ENCODE data around the gene SNX15.
A peak's percentile ranks its signal among the peaks of the same experiment; 100 is the strongest.
"Not testable (repeated sequence)": the region's sequence is repeated elsewhere in the genome, so short reads cannot be mapped to it uniquely, and the experiment has no call there.

The SNX15 gene

GRCh38 chr11:65017937-65018336 lies 9.3 kb upstream of the SNX15 start:
- no peak for DNase-seq

GRCh38 chr11:65019824-65020223 lies 7.4 kb upstream of the SNX15 start:
- no peak for DNase-seq

GRCh38 chr11:65021003-65021402 lies 6.2 kb upstream of the SNX15 start:
- no peak for DNase-seq

- no peak for DNase-seq
Measured at GRCh38 chr11:65021509-65021908, 5.7 kb upstream of the SNX15 start.

GRCh38 chr11:65023502-65023901 lies 3.7 kb upstream of the SNX15 start:
- DNase-seq = not testable (repeated sequence)

- DNase-seq = no peak
Measured at GRCh38 chr11:65026810-65027209, 429 bp upstream of the SNX15 start.

GRCh38 chr11:65032216-65032615 lies 5.0 kb downstream of the SNX15 start:
- DNase-seq = no peak

GRCh38 chr11:65034423-65034822 lies 7.2 kb downstream of the SNX15 start:
- no peak for DNase-seq

GRCh38 chr11:65035579-65035978 lies 8.3 kb downstream of the SNX15 start:
- DNase-seq = no peak

- DNase-seq = no peak
Measured at GRCh38 chr11:65036931-65037330, 9.7 kb downstream of the SNX15 start.

- DNase-seq = no peak
Measured at GRCh38 chr11:65040520-65040846, 13.2 kb downstream of the SNX15 start.

- DNase-seq = peak; percentile 94
Measured at GRCh38 chr11:65040847-65041622, 13.8 kb downstream of the SNX15 start, which contains the start of gene SAC3D1. Gene SAC3D1 (plus strand): TSS chr11:65041210. CDS start chr11:65041293, 83 bp downstream.

- DNase-seq = no peak
Measured at GRCh38 chr11:65042891-65043290, 15.7 kb downstream of the SNX15 start.

GRCh38 chr11:65043881-65044501 lies 16.8 kb downstream of the SNX15 start:
- DNase-seq = no peak

GRCh38 chr11:65045061-65045460 lies 17.8 kb downstream of the SNX15 start:
- no peak for DNase-seq

GRCh38 chr11:65045728-65046127 lies 18.5 kb downstream of the SNX15 start:
- DNase-seq = no peak

GRCh38 chr11:65047581-65048422 lies 20.6 kb downstream of the SNX15 start:
- no peak for DNase-seq

- DNase-seq = no peak
Measured at GRCh38 chr11:65051398-65051858, 24.2 kb downstream of the SNX15 start.

- DNase-seq = no peak
Measured at GRCh38 chr11:65053827-65054508, 26.7 kb downstream of the SNX15 start.

GRCh38 chr11:65055538-65055937 lies 28.3 kb downstream of the SNX15 start:
- DNase-seq = no peak

- no peak for DNase-seq
Measured at GRCh38 chr11:65056999-65057398, 29.8 kb downstream of the SNX15 start.

- no peak for DNase-seq
Measured at GRCh38 chr11:65057526-65057925, 30.3 kb downstream of the SNX15 start.

GRCh38 chr11:65058012-65058411 lies 30.8 kb downstream of the SNX15 start:
- DNase-seq = no peak
